ENCODE results near the gene USF2.

GRCh38 chr19:35309481-35310279 lies 40.9 kb downstream of the USF2 start:
- TF ChIP-seq MAX (IDR thresholded peaks at IDR 0.05) (no peak), CTCF (IDR thresholded peaks at IDR 0.05; ENCODE audit: control extremely low read depth in 1 of 3, insufficient read depth in 1 of 3, low read depth in 1 of 3, low read length in 3 of 3) (no peak), KDM1A (IDR thresholded peaks at IDR 0.05; ENCODE audit: borderline replicate concordance, low read length) (no peak), EZH2 (IDR thresholded peaks at IDR 0.05; ENCODE audit: low read depth, low read length, severe bottlenecking) (no peak), EGR1 (IDR thresholded peaks at IDR 0.05; ENCODE audit: borderline replicate concordance, low read depth, low read length) (no peak), JUN (IDR thresholded peaks at IDR 0.05; ENCODE audit: low read depth, low read length) (no peak), SP1 (IDR thresholded peaks at IDR 0.05; ENCODE audit: low read depth, low read length) (no peak)
- TF ChIP-seq, protein P1, sequence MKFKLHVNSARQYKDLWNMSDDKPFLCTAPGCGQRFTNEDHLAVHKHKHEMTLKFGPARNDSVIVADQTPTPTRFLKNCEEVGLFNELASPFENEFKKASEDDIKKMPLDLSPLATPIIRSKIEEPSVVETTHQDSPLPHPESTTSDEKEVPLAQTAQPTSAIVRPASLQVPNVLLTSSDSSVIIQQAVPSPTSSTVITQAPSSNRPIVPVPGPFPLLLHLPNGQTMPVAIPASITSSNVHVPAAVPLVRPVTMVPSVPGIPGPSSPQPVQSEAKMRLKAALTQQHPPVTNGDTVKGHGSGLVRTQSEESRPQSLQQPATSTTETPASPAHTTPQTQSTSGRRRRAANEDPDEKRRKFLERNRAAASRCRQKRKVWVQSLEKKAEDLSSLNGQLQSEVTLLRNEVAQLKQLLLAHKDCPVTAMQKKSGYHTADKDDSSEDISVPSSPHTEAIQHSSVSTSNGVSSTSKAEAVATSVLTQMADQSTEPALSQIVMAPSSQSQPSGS (IDR thresholded peaks at IDR 0.05; ENCODE audit: low read length), result no peak

Measured in H1 (cell line).